Gastroesophageal sphincter (tissue), 4 donors: ENCODE data around the gene GNG10. TPM values are rescaled to one million over a fixed set of nuclear protein-coding genes. Genes with fewer than 3 reads are reported as not detected.
A peak's percentile ranks its signal among the peaks of the same experiment; 100 is the strongest.
"Not testable (repeated sequence)": the region's sequence is repeated elsewhere in the genome, so short reads cannot be mapped to it uniquely, and the experiment has no call there.

Source experiments
- ATAC-seq: fragments of 150-250 bp; one replicate; pipeline ENCODE4 v1.9.1; 2016; ENCODE audit warnings: mild to moderate bottlenecking, moderate library complexity
- H3K27ac ChIP-seq, 4 donors: fragments of 200-600 bp; sonication (generic) in 3 of 4; 1 replicate in 3 of 4; 2 replicates in 1 of 4; pipeline ENCODE4 v1.5.1; 2016 to 2019
- H3K27me3 ChIP-seq: fragments of 200-600 bp; sonication (generic); one replicate; pipeline ENCODE4 v1.5.1; 2019
- H3K36me3 ChIP-seq, 2 donors: fragments of 200-600 bp; sonication (generic); one replicate each; pipeline ENCODE4 v1.5.1; 2019; ENCODE audit warnings: control low read depth in 1 of 2
- H3K4me1 ChIP-seq, 3 donors: fragments of 200-600 bp; sonication (generic); 1 replicate in 2 of 3; 2 replicates in 1 of 3; pipeline ENCODE4 v1.5.1; 2016 to 2019; ENCODE audit warnings: control low read depth in 2 of 3
- H3K4me3 ChIP-seq, 2 donors: fragments of 200-600 bp; sonication (generic); one replicate each; pipeline ENCODE4 v1.5.1; 2019; ENCODE audit warnings: mild to moderate bottlenecking in 1 of 2, moderate library complexity in 1 of 2
- H3K9me3 ChIP-seq, 3 donors: fragments of 200-600 bp; sonication (generic); one replicate each; pipeline ENCODE4 v1.5.1; 2017 to 2019; ENCODE audit warnings: control low read depth in 2 of 3
- CTCF ChIP-seq, 4 experiments: fragments of 200-600 bp in 2 of 4; fragments of 450-650 bp in 2 of 4; sonication (generic) in 1 of 4; IDR thresholded peaks; one replicate each; pipeline ENCODE4 v1.5.1; 2017 to 2019; ENCODE audit warnings: antibody characterized with exemption in 4 of 4, mild to moderate bottlenecking in 2 of 4, moderate library complexity in 2 of 4
- EP300 ChIP-seq: sonication (generic); formaldehyde crosslinking; IDR thresholded peaks from one replicate; pipeline ENCODE4 v1.6.1; 2017; ENCODE audit warnings: antibody characterized with exemption, mild to moderate bottlenecking
- POLR2A ChIP-seq, 2 donors: fragments of 450-650 bp; IDR thresholded peaks; one replicate each; pipeline ENCODE4 v1.6.1; 2017; ENCODE audit warnings: antibody characterized with exemption in 2 of 2, mild to moderate bottlenecking in 2 of 2, moderate library complexity in 1 of 2
- POLR2AphosphoS5 ChIP-seq: sonication (generic); formaldehyde crosslinking; IDR thresholded peaks from one replicate; pipeline ENCODE4 v1.6.1; 2017; ENCODE audit warnings: antibody characterized with exemption
- WGBS, 2 donors: methylation state at CpG; one replicate each; pipeline ENCODE4 v1.1.5; 2018; ENCODE audit warnings: low coverage in 1 of 2; 5-methylcytosine and 5-hydroxymethylcytosine counted together
- total RNA-seq, 4 donors: library from RNA; depleted of rRNA; stranded (reverse); fragments of >200 nt; gene quantifications; one replicate each; pipeline ENCODE4 v1.1.0, GENCODE V29; 2016

GNG10 gene
- total RNA-seq, 4 donors from 2014 or later = 41.4 to 96.4 (median 82.0) TPM

DNA sequence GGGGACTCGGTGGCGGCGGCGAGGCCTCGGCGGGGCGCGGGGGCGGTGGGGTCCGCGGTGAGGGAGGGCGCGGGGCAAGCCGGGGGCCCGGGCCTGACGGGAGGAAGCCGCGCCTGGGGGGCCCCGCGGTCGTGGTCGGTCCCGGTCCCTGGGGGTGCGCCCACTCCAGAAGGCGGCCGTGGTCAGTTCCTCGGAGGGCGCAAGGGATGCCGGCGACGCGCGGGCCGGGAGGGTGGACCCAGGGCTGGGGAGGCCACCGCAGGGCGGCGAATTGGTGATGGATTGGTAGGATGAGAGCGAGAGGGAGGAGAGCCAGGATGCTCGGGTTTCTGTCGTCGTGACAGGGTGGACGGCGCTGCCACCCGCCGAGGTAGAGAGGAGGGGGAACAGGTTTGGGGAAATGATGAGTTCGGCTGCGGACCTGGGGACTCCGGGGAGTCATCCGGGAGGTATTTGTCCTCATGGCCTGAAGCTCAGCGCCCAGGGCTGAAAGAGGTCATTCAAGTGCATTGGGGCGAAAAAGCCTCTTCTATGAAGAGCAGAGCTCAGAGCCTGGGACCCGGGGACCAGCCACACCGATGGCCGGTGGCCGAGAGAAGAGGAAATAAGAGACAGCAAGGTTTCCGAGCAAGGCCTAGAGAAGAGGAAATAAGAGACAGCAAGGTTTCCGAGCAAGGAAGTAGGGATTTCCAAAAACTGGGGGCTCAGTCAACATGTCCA lies 557 bp downstream of the GNG10 start:
- Histone ChIP-seq H3K27ac (peak overlapping the region in 3 of 4 donors; percentile 74 to 86 (median 81)), H3K4me1 (peaks cover 0 to 23% (median 0%) of the 10 kb centered on the region in 3 donors), H3K9me3 (no peaks in the 10 kb centered on the region), H3K27me3 (no peaks in the 10 kb centered on the region), H3K4me3 (peak overlapping the region; percentile 49 to 87), H3K36me3 (peaks cover 0 to 4% of the 10 kb centered on the region in 2 donors)
- peak; percentile 71 for ATAC-seq
- TF ChIP-seq EP300 = no peak
- peak; percentile 16 for TF ChIP-seq POLR2AphosphoS5
- no peak for TF ChIP-seq CTCF (IDR thresholded peaks at IDR 0.05)
- no peak for TF ChIP-seq POLR2A (IDR thresholded peaks at IDR 0.05)
- WGBS, 2 donors = 0 to 3% methylated on average over 12 to 21 of the region's 57 CpGs

DNA sequence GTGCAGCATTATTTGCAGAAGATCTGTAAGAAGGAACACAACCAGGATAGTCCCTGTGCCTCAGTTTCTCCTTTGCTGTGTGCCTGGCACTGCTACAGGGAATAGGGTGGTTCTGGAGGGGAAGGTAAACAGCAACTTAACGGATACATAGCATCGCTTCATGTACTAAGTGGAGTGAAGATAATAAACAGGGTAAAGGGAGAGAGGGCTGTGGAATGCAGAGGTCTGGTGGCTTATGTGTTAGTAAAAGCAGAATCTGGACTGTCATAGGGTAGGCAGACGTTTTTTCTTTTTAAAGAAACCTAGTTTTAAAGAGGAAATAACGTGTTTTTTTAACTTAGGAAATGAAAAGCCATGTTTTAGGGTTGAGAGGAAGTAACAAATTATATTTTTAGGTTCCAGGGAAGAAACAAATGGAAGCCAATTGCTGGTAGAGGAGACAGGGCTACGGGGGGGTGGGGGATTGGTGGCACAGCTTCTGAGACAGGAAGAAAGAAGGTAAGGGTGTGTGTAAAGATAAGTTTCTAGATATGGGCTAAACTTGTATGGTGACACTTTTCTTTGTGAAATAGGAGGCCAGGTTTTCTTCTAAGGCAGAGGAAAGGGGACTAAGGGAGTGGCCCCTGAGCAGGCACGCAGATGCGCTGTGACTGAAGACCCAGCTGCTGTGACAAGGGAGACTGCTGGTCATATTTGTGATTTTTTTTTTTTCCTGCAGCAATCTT lies 1.3 kb downstream of the GNG10 start:
- no peak for ATAC-seq

DNA sequence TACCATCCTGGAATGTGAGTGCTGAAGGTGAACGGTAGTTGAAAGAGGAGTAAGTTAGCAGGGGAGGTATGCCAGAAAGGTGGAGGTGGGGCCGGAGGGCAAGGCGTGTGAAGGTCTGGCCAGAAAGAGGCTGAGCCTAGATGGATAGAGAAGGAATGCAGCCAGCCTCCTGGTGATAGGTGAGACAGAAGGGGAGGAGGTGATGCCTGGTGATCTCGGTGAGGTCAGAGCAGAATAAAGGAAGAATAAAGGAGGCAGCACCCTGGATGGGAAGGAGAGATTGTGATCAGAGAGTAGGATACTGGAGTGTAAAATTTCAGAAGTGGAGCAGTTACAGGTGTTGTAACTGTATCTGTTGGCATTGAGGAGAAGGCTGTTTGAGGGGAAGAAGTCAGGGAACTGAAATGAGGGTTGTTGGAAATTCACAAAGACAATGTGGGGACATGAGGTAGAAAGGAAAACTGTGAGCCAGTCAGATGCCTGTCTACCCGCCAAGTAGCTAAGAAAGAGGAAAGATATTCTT lies 2.0 kb downstream of the GNG10 start:
- TF ChIP-seq POLR2A (IDR thresholded peaks at IDR 0.05) (no peak), POLR2AphosphoS5 (no peak), CTCF (IDR thresholded peaks at IDR 0.05) (no peak), EP300 (no peak)
- no peak overlapping the region for H3K27ac ChIP-seq
- H3K9me3 ChIP-seq = no peaks in the 10 kb centered on the region
- peaks cover 0 to 18% of the 10 kb centered on the region in 2 donors for H3K36me3 ChIP-seq
- ATAC-seq = no peak
- WGBS, 2 donors = 77 to 85% methylated on average over 5 of the region's 5 CpGs
- H3K4me1 ChIP-seq = peaks cover 0 to 23% (median 0%) of the 10 kb centered on the region in 3 donors
- no peaks in the 10 kb centered on the region for H3K27me3 ChIP-seq
- no peak overlapping the region for H3K4me3 ChIP-seq

More for the DNA sequence above, 1.3 kb downstream of the GNG10 start:
- Histone ChIP-seq H3K36me3 (peaks cover 0 to 12% of the 10 kb centered on the region in 2 donors), H3K9me3 (no peaks in the 10 kb centered on the region), H3K4me3 (peak overlapping the region; percentile 49 to 87), H3K27ac (peak overlapping the region in 3 of 4 donors; percentile 21 to 86 (median 81)), H3K27me3 (no peaks in the 10 kb centered on the region), H3K4me1 (peaks cover 0 to 23% (median 0%) of the 10 kb centered on the region in 3 donors)
- no peak for TF ChIP-seq POLR2A (IDR thresholded peaks at IDR 0.05)
- no peak for TF ChIP-seq EP300
- no peak for TF ChIP-seq POLR2AphosphoS5
- TF ChIP-seq CTCF (IDR thresholded peaks at IDR 0.05) = no peak
- WGBS, 2 donors = 34 to 37% methylated on average over 7 of the region's 7 CpGs

DNA sequence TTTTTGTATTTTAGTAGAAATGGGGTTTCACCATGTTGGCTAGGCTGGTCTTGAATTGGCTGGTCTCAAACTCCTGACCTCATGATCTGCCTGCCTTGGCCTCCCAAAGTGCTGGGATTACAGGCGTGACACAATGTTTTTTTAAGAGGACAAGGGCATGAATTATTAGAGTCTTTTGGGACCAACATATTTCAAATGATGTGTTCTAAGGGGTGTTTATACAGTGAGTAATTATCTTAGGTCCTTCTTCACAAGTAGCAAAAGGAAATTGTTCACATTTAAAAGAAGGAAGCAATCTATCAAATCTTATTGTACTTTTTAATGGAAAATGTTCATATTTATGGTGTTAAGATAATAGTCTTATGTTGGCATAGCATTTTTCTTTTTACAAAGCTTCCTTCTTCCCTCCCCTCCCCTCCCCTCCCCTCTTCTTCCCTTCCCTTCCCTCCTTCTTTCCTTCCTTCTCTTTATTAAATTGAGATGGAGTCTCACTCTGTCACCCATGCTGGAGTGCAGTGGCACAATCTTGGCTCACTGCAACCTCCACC lies 6.7 kb downstream of the GNG10 start:
- no peaks in the 10 kb centered on the region for H3K27me3 ChIP-seq
- no peaks in the 10 kb centered on the region for H3K9me3 ChIP-seq
- H3K4me1 ChIP-seq = peaks cover 0 to 7% (median 0%) of the 10 kb centered on the region in 3 donors
- peaks cover 0 to 44% of the 10 kb centered on the region in 2 donors for H3K36me3 ChIP-seq
- H3K4me3 ChIP-seq = no peak overlapping the region
- ATAC-seq = no peak
- TF ChIP-seq EP300 (no peak), POLR2AphosphoS5 (no peak), POLR2A (IDR thresholded peaks at IDR 0.05) (no peak), CTCF (IDR thresholded peaks at IDR 0.05) (no peak)
- H3K27ac ChIP-seq = no peak overlapping the region
- 58 to 71% methylated on average over 1 of the region's 1 CpG for WGBS, 2 donors

DNA sequence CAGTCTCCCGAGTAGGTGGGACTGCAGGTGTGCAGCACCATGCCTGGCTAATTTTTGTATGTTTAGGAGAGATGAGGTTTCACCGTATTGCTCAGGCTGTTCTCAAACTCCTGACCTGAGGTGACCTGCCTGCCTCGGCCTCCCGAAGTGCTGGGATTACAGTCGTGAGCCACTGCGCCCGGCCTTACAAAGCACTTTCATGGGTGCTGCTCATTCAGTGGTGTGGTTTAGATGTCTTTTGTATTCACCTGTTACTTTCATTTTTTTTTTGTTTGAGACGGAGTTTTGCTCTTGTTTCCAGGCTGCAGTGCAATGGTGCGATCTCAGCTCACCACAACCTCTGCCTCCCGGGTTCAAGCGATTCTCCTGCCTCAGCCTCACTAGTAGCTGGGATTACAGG lies 7.2 kb downstream of the GNG10 start:
- H3K27ac ChIP-seq, H3K4me1 ChIP-seq, ATAC-seq, H3K27me3 ChIP-seq, H3K9me3 ChIP-seq, H3K4me3 ChIP-seq: not testable (repeated sequence)
- 85 to 100% methylated on average over 4 to 5 of the region's 11 CpGs for WGBS, 2 donors
- peaks cover 0 to 45% of the 10 kb centered on the region in 2 donors for H3K36me3 ChIP-seq
